GM12878 (cell line): Measurements from ENCODE around the gene ZNF526. TPM values are rescaled to one million over a fixed set of nuclear protein-coding genes. Genes with fewer than 3 reads are reported as not detected.

Experiments
- ATAC-seq: fragments of 200-7000 bp; cut with Tn5 transposase; 3 replicates; pipeline ENCODE4 v1.9.1; 2020; ENCODE audit warnings: mild to moderate bottlenecking, moderate library complexity
- BruUV-seq: library from RNA; stranded (reverse); fragments of 400-500 nt; replicated peaks from 2 replicates; lab custom pipeline; 2021; lab: Mats Ljungman, UMichigan
- CTCF ChIA-PET: fragments of 300-600 bp; sonication (Branson Sonifier 250); formaldehyde crosslinking; extraction: SDS; loops from one replicate; lab custom pipeline; 2021; ENCODE audit warnings: inconsistent platforms; lab: Yijun Ruan, JAX
- POLR2A ChIA-PET: fragments of 350-600 bp; formaldehyde crosslinking; extraction: SDS; loops from one replicate; lab custom pipeline; 2021; ENCODE audit warnings: inconsistent platforms; lab: Charles Lee
- RAD21 ChIA-PET: fragments of 300-600 bp; sonication (Branson Sonifier 250); formaldehyde crosslinking; loops from one replicate; lab custom pipeline; 2023; ENCODE audit warnings: antibody characterized with exemption; ENCODE audit not compliant: unreplicated experiment; lab: Charles Lee
- SMC1A ChIA-PET: fragments of 300-600 bp; sonication (Branson Sonifier 250); formaldehyde crosslinking; loops from one replicate; lab custom pipeline; 2023; ENCODE audit not compliant: unreplicated experiment, uncharacterized antibody; lab: Charles Lee
- DNase-seq: peaks from one replicate; pipeline ENCODE4 v3.0.0-alpha.2; 2011; ENCODE audit warnings: low read depth, low spot score
- FAIRE-seq: peaks from 3 replicates; lab custom pipeline; 2011; peaks lifted over from hg19 to GRCh38; lab: Jason Lieb, UNC
- H2AFZ ChIP-seq: 2 replicates; pipeline ENCODE4 v1.6.0; 2011; ENCODE audit warnings: low read depth, low read length, control low read depth; ENCODE audit not compliant: control insufficient read depth
- H3K27ac ChIP-seq: 2 replicates; pipeline ENCODE4 v1.5.1; 2011; ENCODE audit warnings: control low read depth; ENCODE audit not compliant: control insufficient read depth, insufficient read depth
- H3K27me3 ChIP-seq, 2 experiments: replicated peaks in 1 of 2; 2 replicates each; pipeline versions ENCODE4 v1.6.0 to v1.6.1; 2011; ENCODE audit warnings: low read length in 1 of 2; ENCODE audit not compliant: control insufficient read depth in 2 of 2, insufficient read depth in 2 of 2
- H3K36me3 ChIP-seq, 2 experiments: 2 replicates each; pipeline ENCODE4 v1.5.1; 2011; ENCODE audit warnings: low read length in 1 of 2; ENCODE audit not compliant: control insufficient read depth in 2 of 2, insufficient read depth in 2 of 2
- H3K4me1 ChIP-seq: 2 replicates; pipeline ENCODE4 v1.6.1; 2011; ENCODE audit warnings: mild to moderate bottlenecking, low read length, moderate library complexity, mixed read lengths; ENCODE audit not compliant: control insufficient read depth, insufficient read depth
- H3K4me2 ChIP-seq: 2 replicates; pipeline ENCODE4 v1.6.0; 2011; ENCODE audit warnings: control low read depth; ENCODE audit not compliant: control insufficient read depth, insufficient read depth
- H3K4me3 ChIP-seq: fragments of 200-600 bp; sonication (generic); 2 replicates; pipeline ENCODE4 v1.5.1; 2016
- H3K79me2 ChIP-seq: 2 replicates; pipeline ENCODE4 v1.6.0; 2011; ENCODE audit warnings: low read length; ENCODE audit not compliant: control insufficient read depth, insufficient read depth
- H3K9ac ChIP-seq: 2 replicates; pipeline ENCODE4 v1.8.0; 2011; ENCODE audit warnings: low read length, control low read depth, mixed read lengths; ENCODE audit not compliant: control insufficient read depth, insufficient read depth
- H3K9me3 ChIP-seq: replicated peaks from 3 replicates; pipeline ENCODE4 v1.5.1; 2011; ENCODE audit warnings: mild to moderate bottlenecking, low read length; ENCODE audit not compliant: control insufficient read depth, insufficient read depth
- H4K20me1 ChIP-seq: 2 replicates; pipeline ENCODE4 v1.6.0; 2011; ENCODE audit not compliant: control insufficient read depth, insufficient read depth
- IKZF1 ChIP-seq: fragments of 450-650 bp; conservative IDR thresholded peaks from 2 replicates; pipeline ENCODE4 v1.6.1; 2017; ENCODE audit warnings: antibody characterized with exemption, mild to moderate bottlenecking
- JUND ChIP-seq: IDR thresholded peaks from 2 replicates; pipeline ENCODE4 v1.6.1; 2012; ENCODE audit warnings: low read depth, mild to moderate bottlenecking, low read length, improper control_type of control experiment, moderate library complexity
- NFXL1 ChIP-seq: fragments of 450-650 bp; IDR thresholded peaks from 2 replicates; pipeline ENCODE4 v1.6.1; 2017; ENCODE audit warnings: antibody characterized with exemption, mild to moderate bottlenecking, borderline replicate concordance
- SMC3 ChIP-seq: IDR thresholded peaks from 2 replicates; pipeline ENCODE4 v1.6.1; 2011; ENCODE audit warnings: low read length, improper control_type of control experiment, borderline replicate concordance
- SPI1 ChIP-seq: IDR thresholded peaks from 2 replicates; pipeline ENCODE4 v1.6.1; 2011; ENCODE audit warnings: low read depth, mild to moderate bottlenecking, low read length, moderate library complexity, borderline replicate concordance; ENCODE audit not compliant: insufficient read depth
- WGBS: methylation state at CpG from one replicate; pipeline ENCODE4 v1.1.6; 2016; ENCODE audit warnings: low lambda C conversion rate; ENCODE audit not compliant: insufficient replicate concordance, insufficient coverage; ENCODE audit errors: missing lambda C conversion rate; 5-methylcytosine and 5-hydroxymethylcytosine counted together
- in situ Hi-C: fragments of 300-500 bp; cut with MboI; formaldehyde crosslinking; loops from 9 replicates; pipeline ENCODE4 v1.14.3; 2018; ENCODE audit warnings: mixed read lengths
- intact Hi-C: fragments of 100-400 bp; cut with micrococcal nuclease; formaldehyde crosslinking; loops from one replicate; pipeline ENCODE4 v1.14.2; 2022; ENCODE audit not compliant: unreplicated experiment
- polyA plus RNA-seq, 11 experiments: library from polyadenylated mRNA; depleted of rRNA in 4 of 11; unstranded in 6 of 11; stranded (reverse) in 5 of 11; fragments of >200 nt; fragmentation: Nextera tagmentation in 4 of 11; fragmentation: Illumina TruSeq in 1 of 11; extraction: Ambion mirVana in 4 of 11; extraction: Trizol in 1 of 11; gene quantifications; 1 replicate in 1 of 11; 2 replicates in 10 of 11; pipeline versions ENCODE4 v1.2.1 to v1.2.3, GENCODE V29; 2011 to 2016; ENCODE audit warnings: inconsistent platforms in 2 of 11, missing spikeins in 2 of 11, low read depth in 1 of 11
- total RNA-seq, 4 experiments: library from RNA; depleted of rRNA in 3 of 4; stranded (reverse); fragments of >200 nt in 3 of 4; fragmentation: Illumina TruSeq in 1 of 4; extraction: Trizol in 1 of 4; gene quantifications; 2 replicates each; pipeline versions ENCODE4 v1.2.1 to v1.2.3, GENCODE V29; 2013 to 2021
- TF ChIP-seq, protein P1 (sequence below): IDR thresholded peaks from 2 replicates; pipeline ENCODE4 v1.6.1; 2011; ENCODE audit warnings: borderline replicate concordance, low read depth, mild to moderate bottlenecking, moderate library complexity, low read length; ENCODE audit not compliant: insufficient read depth, poor library complexity, severe bottlenecking

The ZNF526 gene
- total and polyA plus RNA-seq, 10 of the 15 experiments (the other 5 are each of a cell fraction or from before 2014, with no cell fraction given): 1.8 to 18.3 (median 5.5) TPM

- POLR2A ChIA-PET: interaction anchor here (0.5 to 1.8 kb wide), 5 partner anchors 9 to 56 kb away, joined by 3 to 13 read pairs (median 5); partner anchors contain the start of genes CIC and GSK3A
- Histone ChIP-seq H2AFZ (no peak overlapping the region), H3K4me2 (peak overlapping the region; percentile 91), H3K79me2 (peaks cover 43% of the 10 kb centered on the region)
- in situ Hi-C loops: no loop called here
- BruUV-seq: no TSS peak
- TF ChIP-seq NFXL1: no peak
- no peak for TF ChIP-seq JUND
- no peak for TF ChIP-seq SPI1
- no peak for TF ChIP-seq SMC3
- TF ChIP-seq IKZF1: no peak
- TF ChIP-seq, protein P1, sequence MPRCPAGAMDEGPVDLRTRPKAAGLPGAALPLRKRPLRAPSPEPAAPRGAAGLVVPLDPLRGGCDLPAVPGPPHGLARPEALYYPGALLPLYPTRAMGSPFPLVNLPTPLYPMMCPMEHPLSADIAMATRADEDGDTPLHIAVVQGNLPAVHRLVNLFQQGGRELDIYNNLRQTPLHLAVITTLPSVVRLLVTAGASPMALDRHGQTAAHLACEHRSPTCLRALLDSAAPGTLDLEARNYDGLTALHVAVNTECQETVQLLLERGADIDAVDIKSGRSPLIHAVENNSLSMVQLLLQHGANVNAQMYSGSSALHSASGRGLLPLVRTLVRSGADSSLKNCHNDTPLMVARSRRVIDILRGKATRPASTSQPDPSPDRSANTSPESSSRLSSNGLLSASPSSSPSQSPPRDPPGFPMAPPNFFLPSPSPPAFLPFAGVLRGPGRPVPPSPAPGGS: no peak
- TF ChIP-seq, all 136 proteins: peak for 0
- Histone ChIP-seq H3K4me3 (peak overlapping the region; percentile 99; the same call in 1 of the 2 replicates), H3K27me3 (no peaks in the 10 kb centered on the region), H3K36me3 (peaks cover 0 to 7% of the 10 kb centered on the region in 2 experiments; a peak in 2 of 4 replicates), H3K27ac (peak overlapping the region; percentile 18; the same call in 1 of the 2 replicates), H4K20me1 (no peaks in the 10 kb centered on the region), H3K9me3 (no peaks in the 10 kb centered on the region), H3K4me1 (peaks cover 16% of the 10 kb centered on the region), H3K9ac (peak overlapping the region; percentile 77)
- ChIA-PET CTCF (interaction anchor here (0.6 to 2.3 kb wide), 5 partner anchors 9 to 47 kb away, joined by 3 to 19 read pairs (median 4); partner anchors contain the start of genes CIC and GSK3A), SMC1A (interaction anchor here (1.3 to 1.9 kb wide), 3 partner anchors 19 to 30 kb away, joined by 3 to 13 read pairs (median 5); no protein-coding TSS in a partner anchor), RAD21 (interaction anchor here (1.9 kb wide), 1 partner anchor 28 kb away, joined by 5 read pairs; no protein-coding TSS in a partner anchor)
- WGBS: 95% methylated on average over 4 of the region's 4 CpGs
- intact Hi-C loops: no loop called here
- ATAC-seq (no peak), FAIRE-seq (no peak), DNase-seq (no peak)
Measured at GRCh38 chr19:42251572-42252358, 31.7 kb downstream of the ZNF526 start.
